Measurements from ENCODE around the gene TMEM235. TPM values are rescaled to one million over a fixed set of nuclear protein-coding genes. Genes with fewer than 3 reads are reported as not detected.
"Not testable (repeated sequence)": the region's sequence is repeated elsewhere in the genome, so short reads cannot be mapped to it uniquely, and the experiment has no call there.

Gene TMEM235
- total RNA-seq, 3 donors from 2014 or later (not counting 1 experiment from before 2014, with no cell fraction given): not detected

GRCh38 chr17:78233678-78234077, 2.2 kb downstream of the TMEM235 start:
- no peak overlapping the region for H3K4me3 Mint-ChIP-seq

GRCh38 chr17:78234261-78234865, 2.9 kb downstream of the TMEM235 start:
- Mint-ChIP-seq H3K4me1 (peaks cover 0 to 4% of the 10 kb centered on the region in 2 donors), H3K27ac (no peak overlapping the region), H3K36me3 (no peaks in the 10 kb centered on the region), H3K9me3 (no peaks in the 10 kb centered on the region), H3K4me3 (no peak overlapping the region), H3K27me3 (ENCODE audit: low read depth in 2 of 2) (peaks cover 21 to 22% of the 10 kb centered on the region in 2 donors)
- DNase-seq (no peak), ATAC-seq (no peak)
- Histone ChIP-seq H3K4me1 (ENCODE audit: control insufficient read depth, insufficient read depth, low read length) (peaks cover 10% of the 10 kb centered on the region), H3K27ac (ENCODE audit: low read length) (no peak overlapping the region), H3K27me3 (ENCODE audit: control insufficient read depth, insufficient read depth, low read length) (peaks cover 23% of the 10 kb centered on the region), H3K36me3 (ENCODE audit: control insufficient read depth, insufficient read depth, low read length) (no peaks in the 10 kb centered on the region), H3K4me3 (ENCODE audit: low read length) (no peak overlapping the region), H3K9me3 (ENCODE audit: control insufficient read depth, insufficient read depth, low read length) (no peaks in the 10 kb centered on the region)
- intact Hi-C loops (cut with micrococcal nuclease): no loop called here
- WGBS (ENCODE audit: insufficient coverage): 88% methylated on average over 17 of the region's 17 CpGs
- no peak for TF ChIP-seq CTCF (IDR thresholded peaks at IDR 0.05)

More at GRCh38 chr17:78233678-78234077, 2.2 kb downstream of the TMEM235 start:
- Mint-ChIP-seq H3K27me3 (ENCODE audit: low read depth in 2 of 2) (peaks cover 21 to 22% of the 10 kb centered on the region in 2 donors), H3K4me1 (peaks cover 0 to 4% of the 10 kb centered on the region in 2 donors), H3K36me3 (no peaks in the 10 kb centered on the region), H3K9me3 (no peaks in the 10 kb centered on the region), H3K27ac (no peak overlapping the region)
- WGBS (ENCODE audit: insufficient coverage): 92% methylated on average over 10 of the region's 10 CpGs
- H3K36me3 ChIP-seq (ENCODE audit: control insufficient read depth, insufficient read depth, low read length): no peaks in the 10 kb centered on the region
- no peak for TF ChIP-seq CTCF (IDR thresholded peaks at IDR 0.05)
- ATAC-seq (no peak), DNase-seq (no peak)
- peaks cover 10% of the 10 kb centered on the region for H3K4me1 ChIP-seq (ENCODE audit: control insufficient read depth, insufficient read depth, low read length)
- no peak overlapping the region for H3K4me3 ChIP-seq (ENCODE audit: low read length)
- intact Hi-C loops (cut with micrococcal nuclease): no loop called here
- H3K27me3 ChIP-seq (ENCODE audit: control insufficient read depth, insufficient read depth, low read length): peaks cover 23% of the 10 kb centered on the region
- H3K27ac ChIP-seq (ENCODE audit: low read length): no peak overlapping the region
- no peaks in the 10 kb centered on the region for H3K9me3 ChIP-seq (ENCODE audit: control insufficient read depth, insufficient read depth, low read length)

- DNase-seq; ATAC-seq; intact Hi-C loops (cut with micrococcal nuclease); H3K27ac ChIP-seq (ENCODE audit: low read length); H3K36me3 ChIP-seq (ENCODE audit: control insufficient read depth, insufficient read depth, low read length); H3K9me3 ChIP-seq (ENCODE audit: control insufficient read depth, insufficient read depth, low read length); H3K4me3 ChIP-seq (ENCODE audit: low read length); H3K4me1 ChIP-seq (ENCODE audit: control insufficient read depth, insufficient read depth, low read length); H3K36me3 Mint-ChIP-seq; H3K4me3 Mint-ChIP-seq; H3K27ac Mint-ChIP-seq; H3K4me1 Mint-ChIP-seq; H3K9me3 Mint-ChIP-seq: not testable (repeated sequence)
- peaks cover 21 to 22% of the 10 kb centered on the region in 2 donors for H3K27me3 Mint-ChIP-seq (ENCODE audit: low read depth in 2 of 2)
- 90% methylated on average over 6 of the region's 6 CpGs for WGBS (ENCODE audit: insufficient coverage)
- peaks cover 23% of the 10 kb centered on the region for H3K27me3 ChIP-seq (ENCODE audit: control insufficient read depth, insufficient read depth, low read length)
Measured at GRCh38 chr17:78235022-78235421, 3.6 kb downstream of the TMEM235 start.

- DNase-seq (no peak), ATAC-seq (no peak)
- H3K4me3 ChIP-seq (ENCODE audit: low read length): no peak overlapping the region
- 83% methylated on average over 8 of the region's 8 CpGs for WGBS (ENCODE audit: insufficient coverage)
- Mint-ChIP-seq H3K27me3 (ENCODE audit: low read depth in 2 of 2) (peaks cover 16% of the 10 kb centered on the region in 2 donors), H3K9me3 (no peaks in the 10 kb centered on the region), H3K36me3 (no peaks in the 10 kb centered on the region), H3K4me3 (no peak overlapping the region), H3K27ac (no peak overlapping the region), H3K4me1 (peaks cover 0 to 4% of the 10 kb centered on the region in 2 donors)
- H3K4me1 ChIP-seq (ENCODE audit: control insufficient read depth, insufficient read depth, low read length): peaks cover 10% of the 10 kb centered on the region
- no peaks in the 10 kb centered on the region for H3K9me3 ChIP-seq (ENCODE audit: control insufficient read depth, insufficient read depth, low read length)
- TF ChIP-seq CTCF (IDR thresholded peaks at IDR 0.05): no peak
- intact Hi-C loops (cut with micrococcal nuclease): no loop called here
- no peaks in the 10 kb centered on the region for H3K36me3 ChIP-seq (ENCODE audit: control insufficient read depth, insufficient read depth, low read length)
- H3K27ac ChIP-seq (ENCODE audit: low read length): no peak overlapping the region
- peaks cover 14% of the 10 kb centered on the region for H3K27me3 ChIP-seq (ENCODE audit: control insufficient read depth, insufficient read depth, low read length)
Measured at GRCh38 chr17:78235885-78236284, 4.5 kb downstream of the TMEM235 start.
